Smooth muscle cell (in vitro differentiated cells): Measurements from ENCODE around the gene CDR2. TPM values are rescaled to one million over a fixed set of nuclear protein-coding genes. Genes with fewer than 3 reads are reported as not detected.

Source experiments
- DNase-seq: peaks from one replicate; lab custom pipeline; 2025; ENCODE audit not compliant: unreplicated experiment; lab: John Stamatoyannopoulos, UW
- H2AFZ ChIP-seq: fragments of 200-600 bp; sonication (generic); 2 replicates; pipeline ENCODE4 v1.6.0; 2016; ENCODE audit warnings: antibody characterized with exemption, low read depth, mild to moderate bottlenecking
- H3F3A ChIP-seq: fragments of 200-600 bp; sonication (generic); 2 replicates; pipeline ENCODE4 v1.6.0; 2017; ENCODE audit warnings: antibody characterized with exemption, low read depth
- H3K27ac ChIP-seq: fragments of 200-600 bp; sonication (generic); 2 replicates; pipeline ENCODE4 v1.5.1; 2016; ENCODE audit warnings: low read depth, mild to moderate bottlenecking
- H3K27me3 ChIP-seq: fragments of 200-600 bp; sonication (generic); 2 replicates; pipeline ENCODE4 v1.6.1; 2016; ENCODE audit warnings: low read depth, mild to moderate bottlenecking
- H3K36me3 ChIP-seq: fragments of 200-600 bp; sonication (generic); 2 replicates; pipeline ENCODE4 v1.5.1; 2016; ENCODE audit warnings: low read depth
- H3K4me1 ChIP-seq: fragments of 200-600 bp; sonication (generic); 2 replicates; pipeline ENCODE4 v1.5.1; 2016; ENCODE audit warnings: low read depth
- H3K4me2 ChIP-seq: fragments of 200-600 bp; sonication (generic); 2 replicates; pipeline ENCODE4 v1.6.0; 2016; ENCODE audit warnings: mild to moderate bottlenecking
- H3K4me3 ChIP-seq: fragments of 200-600 bp; sonication (generic); 2 replicates; pipeline ENCODE4 v1.5.1; 2016; ENCODE audit warnings: mild to moderate bottlenecking
- H3K79me2 ChIP-seq: fragments of 200-600 bp; sonication (generic); 2 replicates; pipeline ENCODE4 v1.6.0; 2016; ENCODE audit warnings: low read depth, mild to moderate bottlenecking
- H3K9ac ChIP-seq: fragments of 200-600 bp; sonication (generic); 2 replicates; pipeline ENCODE4 v1.6.0; 2016; ENCODE audit warnings: low read depth
- H3K9me3 ChIP-seq: fragments of 200-600 bp; sonication (generic); replicated peaks from 2 replicates; pipeline ENCODE4 v1.5.1; 2016; ENCODE audit warnings: low read depth
- H4K20me1 ChIP-seq: fragments of 200-600 bp; sonication (generic); 2 replicates; pipeline ENCODE4 v1.6.0; 2016; ENCODE audit warnings: low read depth
- WGBS: methylation state at CpG from one replicate; pipeline ENCODE4 v1.1.7; 2016; ENCODE audit warnings: low lambda C conversion rate; 5-methylcytosine and 5-hydroxymethylcytosine counted together
- polyA plus RNA-seq: library from polyadenylated mRNA; unstranded; fragments of >200 nt; fragmentation: Nextera tagmentation; extraction: Ambion mirVana; gene quantifications from 2 replicates; pipeline ENCODE4 v1.2.1, GENCODE V29; 2016
- total RNA-seq: library from RNA; depleted of rRNA; stranded (reverse); fragments of >200 nt; gene quantifications from 2 replicates; pipeline ENCODE4 v1.2.3, GENCODE V29; 2014
- TF ChIP-seq, protein P1 (sequence below): fragments of 200-600 bp; sonication (generic); IDR thresholded peaks from 2 replicates; pipeline ENCODE4 v1.5.1; 2017; ENCODE audit warnings: borderline replicate concordance, mild to moderate bottlenecking, antibody characterized with exemption; ENCODE audit not compliant: insufficient read depth, poor library complexity, severe bottlenecking

Gene CDR2
- total and polyA plus RNA-seq, 2 experiments from 2014 or later = 47.4 to 67.3 TPM

DNA sequence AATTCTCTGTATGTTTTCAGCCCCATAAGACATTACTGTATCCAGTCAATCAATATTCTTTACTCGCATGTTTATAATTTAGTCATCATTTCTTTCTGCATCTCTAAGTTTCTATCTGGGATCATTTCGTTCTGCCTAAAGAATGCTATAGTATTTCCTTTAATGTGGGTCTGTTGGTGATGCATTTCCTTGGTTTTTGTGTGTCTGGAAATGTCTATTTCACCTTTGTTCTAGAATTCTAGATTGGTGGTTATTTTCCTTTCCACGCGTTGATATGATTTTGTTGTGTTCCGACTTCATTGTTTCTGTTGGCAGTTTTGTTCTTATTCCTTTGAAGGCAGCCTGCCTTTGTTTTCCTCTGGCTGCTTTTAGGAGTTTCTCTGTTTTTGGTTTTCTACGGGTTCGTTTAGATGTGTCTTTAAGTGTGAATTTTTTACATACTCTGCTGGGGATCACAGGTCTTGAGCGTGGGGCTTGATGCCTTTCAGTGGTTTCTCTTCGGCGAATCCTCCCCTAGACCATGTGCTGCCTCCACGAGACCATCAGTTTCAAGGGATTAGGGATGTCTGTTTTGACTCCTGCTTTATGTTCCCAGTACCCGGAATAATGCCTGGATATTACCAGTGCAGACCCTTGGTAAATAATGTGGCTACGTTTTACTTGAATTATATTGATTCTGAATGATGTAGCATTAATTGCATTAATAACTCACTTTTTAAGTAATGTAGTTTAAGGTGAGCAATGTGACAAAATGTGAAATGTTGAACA, 53.7 kb downstream of the CDR2 start:
- Histone ChIP-seq H3F3A (no peaks in the 10 kb centered on the region), H3K4me3 (no peak overlapping the region), H3K4me1 (no peaks in the 10 kb centered on the region), H3K27me3 (no peaks in the 10 kb centered on the region), H3K4me2 (no peak overlapping the region), H2AFZ (no peak overlapping the region), H3K36me3 (no peaks in the 10 kb centered on the region), H3K9ac (no peak overlapping the region), H3K9me3 (no peaks in the 10 kb centered on the region), H3K27ac (no peak overlapping the region), H3K79me2 (no peaks in the 10 kb centered on the region), H4K20me1 (peaks cover 28% of the 10 kb centered on the region)
- TF ChIP-seq, protein P1, sequence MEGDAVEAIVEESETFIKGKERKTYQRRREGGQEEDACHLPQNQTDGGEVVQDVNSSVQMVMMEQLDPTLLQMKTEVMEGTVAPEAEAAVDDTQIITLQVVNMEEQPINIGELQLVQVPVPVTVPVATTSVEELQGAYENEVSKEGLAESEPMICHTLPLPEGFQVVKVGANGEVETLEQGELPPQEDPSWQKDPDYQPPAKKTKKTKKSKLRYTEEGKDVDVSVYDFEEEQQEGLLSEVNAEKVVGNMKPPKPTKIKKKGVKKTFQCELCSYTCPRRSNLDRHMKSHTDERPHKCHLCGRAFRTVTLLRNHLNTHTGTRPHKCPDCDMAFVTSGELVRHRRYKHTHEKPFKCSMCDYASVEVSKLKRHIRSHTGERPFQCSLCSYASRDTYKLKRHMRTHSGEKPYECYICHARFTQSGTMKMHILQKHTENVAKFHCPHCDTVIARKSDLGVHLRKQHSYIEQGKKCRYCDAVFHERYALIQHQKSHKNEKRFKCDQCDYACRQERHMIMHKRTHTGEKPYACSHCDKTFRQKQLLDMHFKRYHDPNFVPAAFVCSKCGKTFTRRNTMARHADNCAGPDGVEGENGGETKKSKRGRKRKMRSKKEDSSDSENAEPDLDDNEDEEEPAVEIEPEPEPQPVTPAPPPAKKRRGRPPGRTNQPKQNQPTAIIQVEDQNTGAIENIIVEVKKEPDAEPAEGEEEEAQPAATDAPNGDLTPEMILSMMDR = no peak
- no peak for DNase-seq
- WGBS = 76% methylated on average over 13 of the region's 13 CpGs

DNA sequence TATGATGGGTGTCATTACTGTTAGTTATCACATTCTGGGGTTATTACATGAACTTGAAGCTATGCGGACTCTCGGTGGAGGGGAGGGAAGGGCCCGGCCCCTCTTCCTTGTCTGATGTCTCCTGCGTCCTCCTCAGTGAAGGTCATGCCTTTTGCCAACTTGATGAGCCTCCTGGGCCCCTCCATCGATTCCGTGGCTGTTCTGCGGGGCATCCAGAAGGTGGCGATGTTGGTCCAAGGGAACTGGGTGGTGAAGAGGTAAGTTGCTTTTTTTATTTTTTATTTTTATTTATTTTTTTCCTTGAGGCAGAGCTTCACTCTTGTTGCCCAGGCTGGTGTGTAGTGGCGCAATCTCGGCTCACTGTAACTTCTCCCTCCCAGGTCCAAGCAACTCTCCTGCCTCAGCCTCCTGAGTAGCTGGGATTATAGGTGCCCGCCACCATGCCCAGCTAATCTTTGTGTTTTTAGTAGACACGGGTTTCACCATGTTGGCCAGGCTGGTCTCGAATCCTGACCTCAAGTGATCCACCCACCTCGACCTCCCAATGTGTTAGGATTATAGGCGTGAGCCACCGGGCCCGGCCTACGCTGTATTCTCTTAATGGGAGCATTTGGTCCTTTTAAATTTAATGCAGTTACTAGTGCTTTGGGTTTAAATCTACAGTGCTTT, 55.6 kb downstream of the CDR2 start:
- Histone ChIP-seq H3F3A (no peaks in the 10 kb centered on the region), H2AFZ (no peak overlapping the region), H3K4me1 (no peaks in the 10 kb centered on the region), H3K9ac (no peak overlapping the region), H3K4me3 (no peak overlapping the region), H3K36me3 (no peaks in the 10 kb centered on the region), H3K9me3 (no peaks in the 10 kb centered on the region), H3K4me2 (no peak overlapping the region), H4K20me1 (peaks cover 28% of the 10 kb centered on the region), H3K27ac (no peak overlapping the region), H3K27me3 (no peaks in the 10 kb centered on the region), H3K79me2 (no peaks in the 10 kb centered on the region)
- WGBS = 92% methylated on average over 18 of the region's 18 CpGs
- DNase-seq = no peak
- TF ChIP-seq, protein P1 = peak; percentile 48

DNA sequence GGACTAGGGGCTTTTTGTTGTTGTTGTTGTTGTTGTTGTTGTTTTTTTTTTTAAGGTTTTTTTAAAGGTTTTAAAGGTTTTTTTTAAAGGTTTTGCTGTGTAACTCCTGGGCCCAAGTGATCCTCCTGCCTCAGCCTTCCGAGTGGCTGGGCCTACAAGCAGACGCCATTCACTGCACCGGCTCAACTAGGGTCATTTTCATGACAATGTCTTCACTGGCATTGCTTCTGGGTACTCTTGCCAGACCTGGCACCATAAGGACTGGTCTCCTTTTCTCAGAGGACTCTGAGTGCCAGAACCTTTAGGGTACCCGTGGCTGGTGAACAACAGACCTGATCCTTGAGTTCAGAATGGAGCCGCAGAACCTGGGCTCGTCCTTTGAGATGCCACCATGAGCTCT, 56.8 kb downstream of the CDR2 start:
- Histone ChIP-seq H3K27ac (no peak overlapping the region), H3K27me3 (no peaks in the 10 kb centered on the region), H3K9me3 (no peaks in the 10 kb centered on the region), H4K20me1 (peaks cover 21% of the 10 kb centered on the region), H2AFZ (no peak overlapping the region), H3K9ac (no peak overlapping the region), H3K79me2 (no peaks in the 10 kb centered on the region), H3K36me3 (no peaks in the 10 kb centered on the region), H3K4me2 (no peak overlapping the region), H3K4me1 (no peaks in the 10 kb centered on the region), H3F3A (no peaks in the 10 kb centered on the region), H3K4me3 (no peak overlapping the region)
- TF ChIP-seq, protein P1 = no peak
- WGBS = 94% methylated on average over 6 of the region's 6 CpGs
- no peak for DNase-seq
